AG04450 (cell line): ENCODE results near the gene EXOC3L4. TPM values are rescaled to one million over a fixed set of nuclear protein-coding genes. Genes with fewer than 3 reads are reported as not detected.
A peak's percentile ranks its signal among the peaks of the same experiment; 100 is the strongest.

Source experiments
- CTCF ChIA-PET: fragments of 300-600, 350-600 bp; formaldehyde crosslinking; extraction: SDS; loops from one replicate; lab custom pipeline; 2022; ENCODE audit warnings: antibody characterized with exemption, inconsistent platforms; lab: Charles Lee
- POLR2A ChIA-PET: fragments of 350-600 bp; formaldehyde crosslinking; extraction: SDS; loops from one replicate; lab custom pipeline; 2021; ENCODE audit warnings: antibody characterized with exemption, inconsistent platforms; lab: Yijun Ruan, JAX
- DNase-seq: peaks from one replicate; pipeline ENCODE4 v3.0.0-alpha.2; 2011; ENCODE audit warnings: low read depth, low spot score
- H3K27ac ChIP-seq: one replicate; pipeline ENCODE4 v1.5.1; 2012; ENCODE audit warnings: low read depth, low read length, control low read depth
- H3K27me3 ChIP-seq: one replicate; pipeline ENCODE4 v1.6.0; 2012; ENCODE audit warnings: low read length; ENCODE audit not compliant: control insufficient read depth, insufficient read depth
- H3K4me3 ChIP-seq: 2 replicates; pipeline ENCODE4 v1.5.1; 2011; ENCODE audit warnings: mild to moderate bottlenecking, low read depth, low read length, control low read depth
- H3K9me3 ChIP-seq: 2 replicates; pipeline ENCODE4 v1.5.1; 2012; ENCODE audit warnings: low read length; ENCODE audit not compliant: control insufficient read depth, insufficient read depth
- CTCF ChIP-seq: IDR thresholded peaks from 2 replicates; pipeline ENCODE4 v1.5.1; 2011; ENCODE audit warnings: low read depth, low read length, control low read depth, inconsistent platforms
- polyA plus RNA-seq: library from polyadenylated mRNA; depleted of rRNA; stranded (reverse); fragments of >200 nt; gene quantifications from 2 replicates; pipeline ENCODE4 v1.2.3, GENCODE V29; 2011

The EXOC3L4 gene
- polyA plus RNA-seq, 1 experiment, result not detected

- no peak overlapping the region for H3K4me3 ChIP-seq
- no peak for DNase-seq
- ChIA-PET CTCF (interaction anchor here (0.6 to 1.6 kb wide), 6 partner anchors 26 to 438 kb away, joined by 3 to 11 read pairs (median 5); no protein-coding TSS in a partner anchor), POLR2A (interaction anchor here (0.7 kb wide), 1 partner anchor 213 kb away, joined by 10 read pairs; no protein-coding TSS in a partner anchor)
- H3K27ac ChIP-seq, result no peak overlapping the region
- H3K27me3 ChIP-seq, result peaks cover 8% of the 10 kb centered on the region
- no peaks in the 10 kb centered on the region; the same call in 1 of the 2 replicates for H3K9me3 ChIP-seq
- TF ChIP-seq CTCF, result no peak
These were observed 15.5 kb upstream of the EXOC3L4 start for GRCh38 chr14:103078860-103079587.

DNA sequence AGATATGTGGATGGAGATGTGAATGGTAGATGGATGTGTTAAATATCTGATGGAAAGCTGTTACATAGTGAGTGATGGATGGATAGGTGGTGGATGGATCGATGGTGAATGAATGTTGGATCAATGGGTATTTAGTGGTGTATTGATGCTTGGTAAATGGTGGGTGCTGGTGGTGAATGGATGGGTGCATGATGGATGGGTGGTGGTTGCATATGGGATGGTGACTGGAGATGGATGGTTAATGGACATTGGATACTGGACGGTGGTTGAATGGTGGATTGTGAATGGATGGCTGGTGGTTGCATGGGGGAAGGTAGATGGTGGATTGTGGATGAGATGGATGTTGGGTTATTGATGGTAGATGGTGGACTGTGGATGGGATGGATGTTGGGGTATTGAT lies 12.6 kb upstream of the EXOC3L4 start:
- Histone ChIP-seq H3K27me3 (peaks cover 29% of the 10 kb centered on the region), H3K4me3 (no peak overlapping the region), H3K27ac (no peak overlapping the region), H3K9me3 (no peaks in the 10 kb centered on the region; the same call in 1 of the 2 replicates)
- ChIA-PET POLR2A (no interaction called here), CTCF (no interaction called here)
- no peak for TF ChIP-seq CTCF
- no peak for DNase-seq

DNA sequence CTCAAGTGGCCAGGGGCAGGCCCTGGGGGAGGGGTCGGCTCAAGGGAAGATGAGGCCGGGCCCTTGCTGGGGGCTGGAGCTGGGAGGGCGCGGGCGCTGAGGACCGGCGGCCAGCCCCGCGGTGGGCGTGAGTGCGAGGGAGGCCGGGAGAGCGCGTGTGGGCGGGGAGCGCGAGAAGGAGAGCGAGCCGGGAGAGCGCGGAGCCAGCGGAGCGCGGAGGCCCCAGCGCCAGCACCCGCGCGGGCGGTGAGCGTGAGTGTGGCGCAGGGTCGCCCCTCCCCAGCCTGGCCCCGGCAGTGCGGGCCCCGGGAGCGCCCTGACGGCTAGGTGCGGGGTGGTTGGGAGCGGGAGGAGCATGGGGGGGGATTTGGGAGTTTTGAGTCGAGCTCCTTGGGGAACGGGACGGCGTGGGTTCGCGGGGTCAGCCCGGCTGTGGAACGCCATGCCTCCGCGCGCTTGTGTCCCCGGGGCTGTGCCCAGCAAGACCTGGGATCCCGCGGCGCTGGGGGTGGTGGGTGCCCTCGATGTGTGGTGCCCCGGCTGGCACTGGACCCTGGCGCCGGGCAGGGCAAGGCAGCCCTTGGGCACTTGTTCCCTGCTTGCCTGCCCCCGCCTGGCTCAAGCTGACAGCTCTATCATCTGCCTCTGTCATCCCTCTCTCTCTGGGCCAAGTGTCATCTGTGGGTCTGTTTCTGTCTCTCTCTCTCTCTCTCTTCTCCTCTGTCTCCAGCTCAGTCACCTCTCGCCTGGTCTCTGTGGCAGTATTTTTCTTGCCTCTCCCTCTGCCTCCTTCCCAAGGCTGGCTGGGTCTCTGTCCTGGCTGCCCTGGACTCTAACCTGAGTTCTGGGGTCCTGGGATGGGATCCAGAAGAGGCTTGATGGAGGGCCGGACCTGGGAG lies 10.3 kb upstream of the EXOC3L4 start, which contains the start of gene LBHD2:
TSS of gene LBHD2 (plus strand) at position 190 of the 899 bp plus-strand sequence. CDS start 1,803 bp downstream, outside the sequence.
- TF ChIP-seq CTCF, result no peak
- DNase-seq, result no peak
- no peak within 1 kb of the TSS for H3K27ac ChIP-seq
- CTCF ChIA-PET, result interaction anchor here (2.1 kb wide), 1 partner anchor 21 kb away, joined by 9 read pairs; no protein-coding TSS in a partner anchor
- no peaks in the 10 kb centered on the region; the same call in 1 of the 2 replicates for H3K9me3 ChIP-seq
- peaks cover 38% of the 10 kb centered on the region for H3K27me3 ChIP-seq
- POLR2A ChIA-PET, result no interaction called here
- no peak within 1 kb of the TSS; the same call in 1 of the 2 replicates for H3K4me3 ChIP-seq

DNA sequence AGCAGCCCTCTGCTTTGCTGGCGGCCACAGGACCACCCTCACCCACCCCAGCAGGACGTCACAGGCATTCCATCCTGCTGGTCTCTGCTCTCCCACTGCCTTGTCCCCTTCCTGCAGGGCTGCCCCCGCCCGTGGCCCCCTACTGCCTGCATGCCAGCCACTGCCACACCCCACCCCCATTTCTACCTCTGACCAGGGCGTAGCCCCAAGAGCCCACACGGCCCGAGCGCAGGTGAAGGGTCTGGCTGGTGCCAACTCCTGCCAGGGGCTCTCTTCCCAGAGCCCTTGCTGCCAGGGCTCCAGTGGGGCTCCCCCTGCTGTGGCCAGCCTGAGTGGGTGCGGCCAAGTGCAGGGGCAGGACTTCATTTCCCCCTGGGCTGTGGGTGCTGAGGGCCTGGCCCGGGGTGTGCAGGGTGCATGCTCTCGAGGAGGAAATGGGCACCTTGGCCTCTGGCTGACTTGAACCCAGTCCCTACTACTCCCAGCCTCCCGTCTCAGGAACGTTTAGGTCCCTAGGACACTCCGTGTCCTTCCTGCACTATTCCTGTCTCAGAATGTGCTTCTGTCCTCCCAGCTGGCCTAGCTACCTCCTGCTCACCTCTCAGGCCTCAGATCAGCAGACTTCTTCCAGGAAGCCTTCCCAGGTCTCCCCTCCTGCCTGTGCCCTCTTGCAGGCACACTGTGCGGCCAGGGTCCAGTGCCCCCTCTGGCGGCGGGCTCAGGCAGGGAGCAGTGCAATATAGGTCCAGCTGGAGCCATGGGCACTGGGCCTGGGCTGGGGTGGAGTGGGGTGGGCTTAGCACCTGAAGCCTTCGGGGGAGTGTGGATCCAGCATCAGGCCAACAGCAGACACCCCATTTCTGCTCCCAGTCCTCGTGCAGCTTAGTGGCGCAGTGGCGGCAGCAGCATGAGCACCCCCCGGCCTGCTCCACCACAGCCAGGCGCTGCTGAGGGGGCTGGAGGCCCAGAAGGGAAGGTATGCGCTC lies 9.1 kb upstream of the EXOC3L4 start:
- ChIA-PET POLR2A (no interaction called here), CTCF (no interaction called here)
- no peak overlapping the region for H3K27ac ChIP-seq
- H3K4me3 ChIP-seq, result no peak overlapping the region
- DNase-seq, result no peak
- H3K27me3 ChIP-seq, result peaks cover 33% of the 10 kb centered on the region
- peak; percentile 40 for TF ChIP-seq CTCF
- H3K9me3 ChIP-seq, result no peaks in the 10 kb centered on the region; the same call in 1 of the 2 replicates
